Myocyte (in vitro differentiated cells): ENCODE measurements around the gene ENGASE. TPM values are rescaled to one million over a fixed set of nuclear protein-coding genes. Genes with fewer than 3 reads are reported as not detected.
"Not testable (repeated sequence)": the region's sequence is repeated elsewhere in the genome, so short reads cannot be mapped to it uniquely, and the experiment has no call there.

Experiments used
- DNase-seq: peaks from one replicate; pipeline ENCODE4 v3.0.0-alpha.2; 2012; ENCODE audit warnings: low read depth
- total RNA-seq: library from RNA; depleted of rRNA; stranded (reverse); fragments of >200 nt; gene quantifications from 2 replicates; pipeline ENCODE4 v1.2.3, GENCODE V29; 2014

ENGASE gene
- total RNA-seq, 1 donor from 2014 or later, result 36.8 TPM

DNA sequence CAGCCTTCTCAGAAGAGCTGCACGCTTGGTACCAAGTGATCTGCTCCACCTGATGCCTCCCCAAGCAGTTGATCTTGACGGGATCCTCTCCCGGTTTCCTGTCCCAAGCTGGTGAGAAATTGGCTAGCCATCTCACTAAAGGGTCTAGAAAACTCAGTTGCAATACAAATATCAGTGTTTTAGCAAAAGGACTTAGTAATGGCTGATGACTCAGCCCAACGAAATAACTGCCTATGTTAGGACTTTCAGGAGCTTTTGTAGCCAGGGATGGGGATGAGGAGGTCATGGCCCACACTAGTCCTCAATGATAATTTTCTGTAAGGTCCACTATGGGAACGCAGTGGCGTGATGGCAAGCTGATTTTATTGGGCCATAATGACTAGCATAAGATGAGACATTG lies 23.3 kb upstream of the ENGASE start:
- no peak for DNase-seq

DNA sequence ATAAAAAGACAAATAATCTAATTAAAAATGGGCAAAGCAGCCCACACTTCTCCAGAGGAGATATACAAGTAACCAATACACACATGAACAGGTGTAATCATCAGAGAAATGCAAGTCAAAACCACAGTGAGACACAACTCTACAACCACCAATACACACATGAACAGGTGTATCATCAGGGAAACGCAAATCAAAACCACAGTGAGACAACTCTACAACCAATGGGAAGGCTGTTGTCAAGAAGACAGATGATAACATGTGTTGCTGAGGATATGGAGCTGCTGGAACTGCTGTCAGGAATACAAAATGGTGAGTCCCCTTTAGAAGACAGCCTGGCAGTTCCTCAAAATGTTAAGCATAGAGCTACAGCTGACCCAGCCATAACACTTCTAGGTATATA lies 22.5 kb upstream of the ENGASE start:
- DNase-seq, result peak; percentile 92

DNA sequence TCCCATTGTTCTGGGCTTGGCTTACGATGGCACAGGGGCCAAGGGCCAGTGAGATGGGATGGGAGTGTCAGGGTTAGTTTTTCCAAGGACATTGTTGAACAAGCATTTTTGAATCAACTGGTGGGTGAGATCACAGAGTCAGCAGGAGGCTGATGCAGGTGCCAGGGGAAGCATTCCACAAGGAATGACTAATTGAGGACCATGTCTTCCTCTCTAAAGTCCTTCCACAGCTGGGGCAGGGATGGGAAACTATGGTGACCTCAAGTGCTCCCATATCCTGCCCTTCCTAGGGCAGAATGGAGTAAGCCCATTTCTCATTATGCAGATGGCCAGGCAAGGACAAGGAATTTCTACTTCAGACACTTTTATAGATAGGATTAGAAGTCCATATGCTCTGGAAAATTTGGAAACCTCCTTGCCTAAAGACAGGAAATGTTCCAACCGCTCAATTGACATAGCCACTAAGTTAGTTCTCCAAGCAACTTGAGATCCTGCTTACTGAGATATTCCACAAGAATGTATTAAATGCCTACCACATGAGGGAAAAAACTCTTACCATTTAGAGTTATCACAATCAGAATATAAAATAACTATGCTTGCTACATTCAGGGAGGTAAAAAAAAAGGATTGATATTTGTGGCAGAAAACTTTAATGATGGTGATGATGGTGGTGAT lies 21.2 kb upstream of the ENGASE start:
- peak; percentile 55 for DNase-seq

DNA sequence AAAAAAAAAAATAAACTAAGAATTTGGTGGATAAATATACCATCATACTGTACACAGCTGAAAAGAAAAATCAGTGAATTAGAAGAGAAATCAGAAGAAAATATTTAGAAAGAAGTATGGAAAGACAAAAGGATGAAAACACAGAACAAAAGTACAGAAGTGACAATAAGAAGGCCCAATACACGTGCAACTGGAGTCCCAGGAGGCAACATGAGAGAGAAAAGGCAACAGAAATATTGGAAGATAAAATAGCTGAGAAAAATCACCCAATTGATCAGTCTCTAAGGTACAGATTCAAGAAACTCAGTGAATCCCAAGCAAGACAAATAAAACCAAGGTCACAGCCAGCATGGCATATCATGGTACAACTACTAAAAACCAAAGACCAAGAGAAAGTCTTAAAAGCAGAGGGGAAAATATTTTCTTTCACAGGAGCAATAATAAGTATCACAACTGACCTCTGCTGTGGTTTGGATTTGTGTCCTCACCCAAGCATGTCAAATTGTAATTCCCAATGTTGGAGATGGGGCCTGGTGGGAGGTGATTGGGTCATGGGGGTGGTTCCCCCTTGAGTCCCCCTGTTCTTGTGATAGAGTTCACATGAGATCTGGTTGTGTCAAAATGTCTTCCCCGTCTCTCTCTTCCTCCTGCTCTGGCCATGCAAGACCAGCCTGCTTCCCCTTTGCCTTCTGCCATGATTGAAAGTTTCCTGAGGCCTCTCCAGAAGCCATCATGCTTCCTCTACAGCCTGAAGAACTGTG lies 20.2 kb upstream of the ENGASE start:
- no peak for DNase-seq

DNA sequence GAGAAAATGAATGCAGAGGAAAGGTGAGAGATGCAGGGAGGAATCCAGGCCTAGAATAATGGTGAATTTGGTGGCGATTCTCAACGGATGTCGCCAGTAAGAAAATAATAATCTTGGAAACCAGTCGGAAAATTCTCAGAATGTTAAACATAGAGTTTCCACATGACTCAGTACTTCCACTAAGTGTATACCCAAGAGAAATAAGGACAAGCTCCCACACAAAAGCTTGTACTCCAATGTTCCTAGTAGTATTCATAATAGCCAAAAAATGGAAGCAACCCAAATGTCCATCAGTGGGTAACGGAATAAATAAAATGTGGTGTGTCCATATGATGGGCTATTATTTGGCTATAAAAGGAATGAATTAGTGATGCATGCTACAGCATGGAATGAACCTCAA lies 19.4 kb upstream of the ENGASE start:
- DNase-seq, result no peak

DNA sequence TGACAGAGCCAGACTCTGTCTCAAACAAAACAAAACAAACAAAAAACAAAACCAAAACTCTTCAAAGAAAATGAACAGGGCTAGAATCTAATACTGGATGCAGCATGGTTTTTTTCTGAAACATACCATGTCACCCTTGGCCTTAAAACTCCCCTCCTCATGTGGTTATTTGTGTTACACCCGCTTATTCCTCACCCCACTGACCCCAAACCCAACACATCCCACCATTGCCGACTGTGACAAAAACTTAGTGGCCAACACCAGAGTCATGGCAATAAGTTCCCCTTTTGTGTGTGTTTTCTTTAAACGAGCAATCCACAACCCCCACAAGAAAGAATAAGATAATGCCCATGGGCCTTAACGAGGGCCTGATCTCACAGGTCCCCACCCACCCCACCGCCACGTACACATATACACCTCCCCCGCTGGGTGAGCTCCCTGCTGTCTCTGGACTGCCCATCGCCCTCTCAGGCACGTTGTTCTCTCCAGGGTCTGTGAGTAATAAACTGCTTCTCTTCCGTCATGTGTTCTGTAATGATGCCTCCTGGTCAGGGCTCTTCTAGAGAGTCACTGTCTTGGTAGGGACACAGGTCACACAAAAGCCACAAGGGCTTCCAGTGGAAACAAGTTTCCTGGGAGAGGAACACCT lies 16.8 kb upstream of the ENGASE start:
- DNase-seq, result no peak

DNA sequence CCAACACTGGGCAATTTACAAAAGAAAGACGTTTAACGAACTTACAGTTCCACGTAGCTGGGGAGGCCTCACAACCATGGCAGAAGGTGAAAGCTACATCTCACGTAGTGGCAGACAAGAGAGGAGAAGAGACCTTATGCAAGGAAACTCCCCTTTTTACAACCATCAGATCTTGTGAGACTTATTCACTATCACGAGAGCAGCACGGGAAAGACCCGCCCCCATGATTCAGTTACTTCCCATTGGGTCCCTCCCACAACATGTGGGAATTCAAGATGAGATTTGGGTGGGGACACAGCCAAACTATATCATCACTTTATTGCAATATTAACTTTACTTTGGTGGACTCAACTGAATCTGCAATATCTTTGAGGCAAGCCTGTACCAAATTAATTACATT lies 11.9 kb upstream of the ENGASE start:
- no peak for DNase-seq

DNA sequence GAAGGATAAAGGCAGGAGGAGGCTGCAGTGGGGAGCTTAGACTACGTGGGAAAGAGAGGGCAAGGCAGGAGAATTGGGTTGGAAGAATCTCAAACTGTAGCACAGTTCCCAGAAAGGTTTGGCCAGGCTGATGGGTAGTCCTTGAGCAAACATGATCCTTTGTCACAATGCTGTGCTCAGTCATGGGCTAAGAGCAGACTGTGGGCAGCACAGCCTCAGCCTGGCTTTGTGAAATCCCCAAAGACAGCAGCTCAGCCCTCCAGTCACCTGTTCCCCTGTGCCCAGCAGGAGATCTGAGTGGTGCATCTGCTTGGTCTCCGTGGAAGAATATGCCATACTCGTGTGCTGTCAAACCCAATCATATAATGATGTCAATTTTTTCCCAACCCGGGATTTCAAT lies 10.6 kb upstream of the ENGASE start:
- DNase-seq, result peak; percentile 78

DNA sequence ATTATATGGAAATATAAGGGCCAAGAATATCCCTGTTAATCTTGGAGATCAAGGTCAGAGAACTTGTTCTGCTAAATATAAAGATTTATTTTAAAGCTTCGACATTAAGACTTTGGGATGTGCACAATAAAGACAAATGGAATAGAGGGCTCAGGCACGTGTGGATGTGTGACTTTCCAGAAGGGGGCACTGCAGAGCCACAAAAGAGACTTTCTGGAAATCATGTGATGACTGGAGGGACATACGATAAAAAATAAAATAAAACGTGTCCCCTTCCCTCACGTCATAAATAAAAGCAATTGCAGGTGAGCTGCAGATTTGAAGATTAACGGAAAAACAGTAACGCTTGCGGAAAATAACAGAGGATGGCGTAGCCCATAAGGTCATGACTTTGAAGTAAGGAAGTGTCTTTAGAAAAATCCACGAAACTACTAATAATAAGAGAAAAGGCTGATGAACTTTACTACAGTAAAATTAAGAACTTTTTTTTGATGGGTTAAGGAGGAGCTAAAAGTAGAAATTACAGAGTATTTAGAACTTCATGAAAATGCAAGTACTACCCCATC lies 9.4 kb upstream of the ENGASE start:
- DNase-seq, result peak; percentile 49

DNA sequence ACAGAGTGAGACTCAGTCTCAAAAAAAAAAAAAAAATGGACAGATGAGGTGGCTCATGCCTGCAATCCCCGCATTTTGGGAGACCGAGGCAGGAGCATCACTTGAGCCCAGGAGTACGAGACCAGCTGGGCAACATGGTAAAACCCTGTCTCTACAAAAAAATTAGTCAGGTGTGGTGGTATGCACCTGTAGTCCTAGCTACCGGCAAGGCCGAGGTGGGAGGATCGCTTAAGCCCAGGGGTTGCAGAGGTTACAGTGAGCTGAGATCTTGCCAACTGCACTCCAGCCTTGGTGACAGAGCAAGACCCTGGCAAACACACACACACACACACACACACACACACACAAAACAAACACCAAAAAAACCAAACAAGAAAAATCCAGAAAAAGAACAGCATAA lies 7.7 kb upstream of the ENGASE start:
- no peak for DNase-seq

DNA sequence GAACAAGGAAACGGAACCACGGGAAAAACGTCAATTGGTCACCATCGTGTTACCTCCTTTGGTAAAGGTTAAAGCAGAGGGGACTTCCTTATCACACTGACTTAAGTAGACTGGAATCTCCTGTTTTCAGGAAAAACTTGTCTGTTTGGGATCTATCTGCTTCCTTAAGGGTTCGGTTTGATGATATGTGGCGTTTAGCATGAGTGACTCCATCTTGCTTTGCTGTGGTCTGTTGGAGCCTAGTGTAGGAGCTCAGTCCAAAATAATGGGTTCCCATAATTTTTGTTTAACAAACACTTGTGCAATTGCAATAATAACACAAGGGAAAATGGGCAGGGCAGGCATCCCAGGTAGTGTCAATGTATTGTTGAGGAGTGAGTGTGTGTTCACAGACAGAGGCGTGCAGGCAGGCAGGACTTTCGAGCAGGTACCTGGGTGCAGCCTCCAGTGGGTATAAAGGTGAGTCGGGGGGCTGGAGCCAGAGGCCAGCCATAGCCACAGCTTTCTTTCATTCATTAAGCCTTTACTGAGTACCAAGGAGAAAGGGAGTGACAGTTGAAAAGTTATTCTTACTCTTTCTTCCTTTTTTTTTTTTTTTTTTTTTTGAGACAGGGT lies 4.3 kb upstream of the ENGASE start:
- no peak for DNase-seq

DNA sequence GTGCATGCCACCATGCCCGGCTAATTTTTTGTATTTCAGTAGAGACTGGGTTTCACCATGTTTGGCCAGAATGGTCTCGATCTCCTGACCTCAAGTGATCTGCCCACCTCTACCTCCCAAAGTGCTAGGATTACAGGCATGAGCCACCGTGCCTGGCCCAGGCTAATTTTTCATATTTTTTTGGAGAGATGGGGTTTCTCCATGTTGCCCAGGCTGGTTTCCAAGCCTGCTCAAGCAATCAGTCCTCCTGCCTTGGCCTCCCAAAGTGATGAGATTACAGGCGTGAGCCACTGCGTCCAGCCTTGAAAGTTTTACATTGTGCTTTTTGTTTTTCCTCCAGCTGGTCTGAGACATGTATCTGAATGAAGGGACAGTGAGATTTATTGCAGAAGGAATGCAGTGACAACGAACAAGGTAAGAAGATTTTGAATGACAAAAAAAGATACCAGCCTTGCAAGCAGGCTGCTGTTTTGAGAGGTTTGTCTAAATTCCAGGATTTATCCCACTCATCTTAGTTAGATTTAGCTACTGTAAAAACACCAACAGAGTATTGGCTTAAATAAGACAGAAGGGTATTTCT lies 3.4 kb upstream of the ENGASE start:
- no peak for DNase-seq

DNA sequence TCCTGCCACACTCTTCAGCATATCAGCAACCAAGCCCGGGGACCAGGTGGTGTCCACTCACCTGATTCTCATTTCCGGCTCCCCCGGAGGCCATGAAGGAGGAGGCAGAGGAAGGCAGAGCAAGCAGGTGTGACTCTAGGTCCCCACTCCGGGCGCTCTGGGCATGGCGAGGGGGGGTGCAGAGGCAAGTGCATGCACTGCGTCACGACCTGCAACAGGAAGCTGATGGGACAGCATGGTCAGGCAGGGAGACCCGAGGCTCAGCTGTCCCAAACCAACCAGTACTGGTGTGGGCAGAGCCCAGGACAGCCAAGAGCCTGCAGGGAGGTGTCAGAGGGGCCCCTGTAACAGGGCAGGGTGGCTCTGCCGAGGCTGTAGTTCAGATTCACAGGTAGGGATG lies 2.1 kb upstream of the ENGASE start:
- no peak for DNase-seq

DNA sequence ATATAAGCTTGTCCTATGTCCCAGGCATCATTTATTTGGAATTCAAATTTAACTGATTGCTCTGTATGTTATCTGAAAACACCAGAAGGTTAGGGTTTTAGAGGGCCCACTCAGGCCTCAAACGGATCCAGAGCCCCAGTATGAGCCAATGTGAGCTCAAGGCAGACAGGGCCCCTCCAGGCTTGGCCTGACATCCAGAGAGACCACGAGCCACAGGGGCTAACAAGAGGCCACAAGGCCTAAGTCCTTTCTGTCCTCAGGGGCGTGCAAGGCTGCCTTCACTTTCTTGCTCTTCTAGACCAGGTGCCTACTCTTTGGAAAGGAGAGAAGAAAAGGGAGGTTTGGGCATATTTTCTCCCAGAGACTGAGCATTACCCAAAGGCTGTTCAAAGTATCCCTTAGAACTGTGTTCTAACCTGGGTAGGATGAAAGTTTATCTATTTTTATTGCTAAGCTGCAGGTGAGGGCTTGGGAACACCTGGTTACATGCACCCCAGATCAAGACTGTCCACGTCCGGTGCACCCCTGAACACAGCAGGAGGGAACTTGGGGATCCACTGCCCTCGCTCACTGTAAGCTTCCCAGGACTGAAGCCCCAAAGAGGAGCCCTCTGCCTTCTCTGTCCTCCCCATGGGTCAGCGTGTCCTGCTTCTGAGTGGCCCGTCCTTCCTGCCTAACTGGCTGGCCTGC lies 1.5 kb upstream of the ENGASE start:
- DNase-seq, result no peak

DNA sequence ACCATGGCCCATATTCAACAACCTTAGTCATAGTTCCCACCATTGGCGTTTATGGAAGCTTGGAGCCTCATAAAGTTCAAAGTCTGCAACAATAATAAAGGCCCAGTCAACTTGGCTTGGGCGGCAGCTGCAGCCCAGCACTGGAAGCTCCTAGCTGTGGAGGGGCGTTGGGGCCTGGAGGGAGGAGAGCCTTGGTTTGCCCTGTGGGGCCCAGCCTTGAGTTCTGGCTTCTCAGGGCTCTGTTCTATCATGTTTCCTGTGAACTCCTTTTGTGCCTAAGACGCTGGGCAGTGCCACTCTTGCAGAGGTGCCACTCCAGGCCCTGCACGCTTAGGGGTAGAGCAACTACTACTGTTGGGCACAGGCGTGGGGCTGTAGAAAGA lies 927 bp upstream of the ENGASE start:
- DNase-seq, result no peak

DNA sequence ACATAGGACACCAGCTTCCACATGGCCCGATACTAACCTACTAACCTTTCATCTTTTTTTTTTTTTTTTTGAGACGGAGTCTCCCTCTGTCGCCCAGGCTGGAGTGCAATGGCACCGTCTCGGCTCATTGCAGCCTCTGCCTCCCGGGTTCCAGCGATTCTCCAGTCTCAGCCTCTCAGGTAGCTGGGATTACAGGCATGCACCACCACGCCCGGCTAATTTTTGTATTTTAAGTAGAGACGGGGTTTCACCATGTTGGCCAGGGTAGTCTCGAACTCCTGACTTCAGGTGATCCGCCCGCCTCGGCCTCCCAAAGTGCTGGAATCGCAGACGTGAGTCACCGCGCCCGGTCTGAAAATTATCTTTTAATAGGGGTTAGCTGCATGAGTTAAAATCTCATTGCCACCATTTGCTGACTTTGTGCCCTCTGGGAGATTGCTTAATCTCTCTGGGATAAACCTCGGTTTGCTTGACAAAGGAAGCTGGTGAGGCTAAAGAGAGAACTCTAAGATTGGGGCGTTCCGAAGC lies 439 bp upstream of the ENGASE start:
- DNase-seq, result not testable (repeated sequence)

DNA sequence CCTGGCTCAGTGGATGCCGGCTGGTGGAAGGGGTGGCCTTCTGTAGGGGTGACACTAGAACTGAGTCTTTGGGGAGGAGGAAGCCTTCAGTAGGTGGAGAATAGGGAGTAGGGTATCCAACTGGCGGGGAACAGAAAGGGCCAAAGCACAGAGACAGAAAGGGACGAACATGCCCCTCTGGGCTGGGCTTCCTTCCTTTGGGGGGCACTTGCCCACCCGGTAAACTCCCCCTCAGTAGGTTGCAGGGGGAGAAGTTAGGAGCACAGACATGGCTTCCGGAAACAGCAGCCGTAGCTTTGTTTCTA lies 774 bp downstream of the ENGASE start:
- DNase-seq, result no peak

DNA sequence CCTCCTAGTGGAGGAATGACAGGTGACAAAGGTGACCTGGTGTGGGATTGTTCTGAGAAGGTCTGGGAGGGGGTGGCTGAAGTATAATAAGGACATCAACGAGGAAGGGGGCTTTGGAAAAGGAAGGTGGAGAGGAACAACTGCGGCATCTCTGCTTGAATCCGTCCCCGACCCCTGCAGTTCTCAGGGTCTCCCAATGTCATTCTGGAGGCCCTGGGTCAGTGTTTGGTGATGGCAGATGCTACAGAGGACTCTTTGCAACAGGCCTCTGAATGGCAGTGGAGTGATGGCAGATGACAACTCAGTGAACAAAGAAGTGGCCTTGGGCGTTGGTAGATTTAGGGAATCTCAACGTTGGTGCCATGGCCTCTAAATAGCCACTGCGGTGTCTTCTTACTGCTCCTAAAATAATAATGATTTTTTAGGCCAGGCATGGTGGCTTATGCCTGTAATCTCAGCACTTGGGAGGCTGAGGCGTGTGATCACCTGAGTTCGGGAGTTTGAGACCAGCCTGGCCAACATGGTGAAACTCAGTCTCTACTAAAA lies 1.3 kb downstream of the ENGASE start:
- peak; percentile 36 for DNase-seq

DNA sequence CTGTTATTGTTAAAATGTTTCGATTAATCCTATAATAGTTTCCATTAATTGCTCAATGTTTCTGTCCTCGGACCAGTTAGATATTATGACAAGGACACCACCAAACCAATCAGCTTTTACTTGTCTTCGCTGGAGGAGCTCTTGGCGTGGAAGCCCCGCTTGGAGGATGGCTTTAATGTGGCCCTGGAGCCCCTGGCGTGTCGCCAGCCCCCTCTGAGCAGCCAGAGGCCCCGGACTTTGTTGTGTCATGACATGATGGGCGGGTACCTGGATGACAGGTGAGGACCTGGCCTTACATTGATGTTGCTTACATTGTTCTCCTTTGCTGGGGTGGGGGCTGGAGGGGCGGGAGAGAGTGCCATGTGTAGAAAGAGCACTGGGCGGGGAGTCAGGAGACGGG lies 3.0 kb downstream of the ENGASE start:
- no peak for DNase-seq

DNA sequence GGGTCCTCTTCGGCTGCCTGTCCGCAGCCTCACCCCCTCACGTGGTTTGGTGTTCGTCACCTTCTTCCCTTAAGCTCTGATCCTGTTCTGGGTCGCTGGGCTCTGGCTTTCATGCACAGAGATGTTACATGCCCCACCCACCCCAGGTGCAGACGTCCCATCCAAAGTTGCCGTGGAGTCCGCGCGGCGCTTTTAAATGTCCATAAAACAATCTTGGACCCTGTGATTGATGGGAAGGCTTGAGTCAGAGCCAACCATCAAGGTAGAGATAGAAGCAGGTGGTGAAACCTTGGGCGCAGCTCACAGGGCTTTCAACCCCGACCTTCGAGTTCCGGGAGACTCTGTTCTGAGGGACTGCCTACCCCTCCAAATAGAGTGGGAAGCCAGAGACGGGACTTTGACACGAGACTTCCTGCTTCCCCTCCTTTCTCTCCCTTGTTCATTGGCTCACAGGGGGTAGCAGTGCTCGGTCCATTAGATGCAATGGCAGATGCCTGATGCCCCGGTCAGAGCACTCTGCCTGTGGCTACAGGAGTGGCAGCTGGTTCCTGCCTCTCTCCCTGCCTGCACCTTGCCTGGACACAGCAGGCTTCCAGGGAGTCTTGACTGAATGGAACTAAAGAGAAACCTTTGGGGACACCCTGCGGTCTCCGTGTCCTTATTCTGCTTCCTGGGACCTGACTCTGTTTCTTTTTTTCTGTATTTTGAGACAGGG lies 4.0 kb downstream of the ENGASE start:
- no peak for DNase-seq
